Karpas-422 (cell line): ENCODE data around the gene OXT. TPM values are rescaled to one million over a fixed set of nuclear protein-coding genes. Genes with fewer than 3 reads are reported as not detected.
"Not testable (repeated sequence)": the region's sequence is repeated elsewhere in the genome, so short reads cannot be mapped to it uniquely, and the experiment has no call there.

ENCODE experiments used
- DNase-seq: peaks from one replicate; pipeline ENCODE4 v3.0.0-alpha.2; 2015
- H2AFZ ChIP-seq: fragments of 200-600 bp; sonication (generic); 2 replicates; pipeline ENCODE4 v1.6.1; 2014; ENCODE audit warnings: antibody characterized with exemption, low read length, mixed read lengths
- H3K27ac ChIP-seq: fragments of 200-600 bp; sonication (generic); 2 replicates; pipeline ENCODE4 v1.5.1; 2014; ENCODE audit warnings: mild to moderate bottlenecking, low read length, moderate library complexity
- H3K27me3 ChIP-seq: fragments of 200-600 bp; sonication (generic); 2 replicates; pipeline ENCODE4 v1.6.1; 2014; ENCODE audit warnings: low read length, mixed read lengths
- H3K36me3 ChIP-seq: fragments of 200-600 bp; sonication (generic); 2 replicates; pipeline ENCODE4 v1.6.1; 2014; ENCODE audit warnings: low read length, mixed read lengths; ENCODE audit not compliant: insufficient read depth
- H3K4me1 ChIP-seq: fragments of 200-600 bp; sonication (generic); 2 replicates; pipeline ENCODE4 v1.6.1; 2014; ENCODE audit warnings: mild to moderate bottlenecking, low read length, mixed read lengths
- H3K4me2 ChIP-seq: fragments of 200-600 bp; sonication (generic); 2 replicates; pipeline ENCODE4 v1.6.1; 2014; ENCODE audit warnings: low read length, low read depth, mild to moderate bottlenecking; ENCODE audit not compliant: poor library complexity, severe bottlenecking
- H3K4me3 ChIP-seq: fragments of 200-600 bp; sonication (generic); 2 replicates; pipeline ENCODE4 v1.5.1; 2014; ENCODE audit warnings: mild to moderate bottlenecking, antibody characterized with exemption, low read length, mixed read lengths
- H3K79me2 ChIP-seq: fragments of 200-600 bp; sonication (generic); 2 replicates; pipeline ENCODE4 v1.6.1; 2014; ENCODE audit warnings: mild to moderate bottlenecking, low read length, mixed read lengths
- H3K9ac ChIP-seq: fragments of 200-600 bp; sonication (generic); 2 replicates; pipeline ENCODE4 v1.6.0; 2014; ENCODE audit warnings: low read length
- H3K9me2 ChIP-seq: fragments of 200-600 bp; sonication (generic), shearing (Covaris generic); replicated peaks from 2 replicates; pipeline ENCODE4 v1.6.0; 2014; ENCODE audit warnings: mild to moderate bottlenecking, low read length, moderate library complexity; ENCODE audit not compliant: insufficient read depth
- H3K9me3 ChIP-seq: fragments of 300-700, 200-600 bp; sonication (generic); 2 replicates; pipeline ENCODE4 v1.6.1; 2014; ENCODE audit warnings: low read length, mixed read lengths
- H4K20me1 ChIP-seq: fragments of 200-600 bp; sonication (generic); 2 replicates; pipeline ENCODE4 v1.6.1; 2014; ENCODE audit warnings: mild to moderate bottlenecking, antibody characterized with exemption, low read length, low read depth; ENCODE audit not compliant: insufficient read depth
- total RNA-seq: library from RNA; depleted of rRNA; stranded (reverse); fragments of >200 nt; shearing (Covaris generic); gene quantifications from 2 replicates; pipeline ENCODE4 v1.2.3, GENCODE V29; 2014; ENCODE audit warnings: low replicate concordance; rRNA removed

Gene OXT
- total RNA-seq: not detected in 2 replicates

DNA sequence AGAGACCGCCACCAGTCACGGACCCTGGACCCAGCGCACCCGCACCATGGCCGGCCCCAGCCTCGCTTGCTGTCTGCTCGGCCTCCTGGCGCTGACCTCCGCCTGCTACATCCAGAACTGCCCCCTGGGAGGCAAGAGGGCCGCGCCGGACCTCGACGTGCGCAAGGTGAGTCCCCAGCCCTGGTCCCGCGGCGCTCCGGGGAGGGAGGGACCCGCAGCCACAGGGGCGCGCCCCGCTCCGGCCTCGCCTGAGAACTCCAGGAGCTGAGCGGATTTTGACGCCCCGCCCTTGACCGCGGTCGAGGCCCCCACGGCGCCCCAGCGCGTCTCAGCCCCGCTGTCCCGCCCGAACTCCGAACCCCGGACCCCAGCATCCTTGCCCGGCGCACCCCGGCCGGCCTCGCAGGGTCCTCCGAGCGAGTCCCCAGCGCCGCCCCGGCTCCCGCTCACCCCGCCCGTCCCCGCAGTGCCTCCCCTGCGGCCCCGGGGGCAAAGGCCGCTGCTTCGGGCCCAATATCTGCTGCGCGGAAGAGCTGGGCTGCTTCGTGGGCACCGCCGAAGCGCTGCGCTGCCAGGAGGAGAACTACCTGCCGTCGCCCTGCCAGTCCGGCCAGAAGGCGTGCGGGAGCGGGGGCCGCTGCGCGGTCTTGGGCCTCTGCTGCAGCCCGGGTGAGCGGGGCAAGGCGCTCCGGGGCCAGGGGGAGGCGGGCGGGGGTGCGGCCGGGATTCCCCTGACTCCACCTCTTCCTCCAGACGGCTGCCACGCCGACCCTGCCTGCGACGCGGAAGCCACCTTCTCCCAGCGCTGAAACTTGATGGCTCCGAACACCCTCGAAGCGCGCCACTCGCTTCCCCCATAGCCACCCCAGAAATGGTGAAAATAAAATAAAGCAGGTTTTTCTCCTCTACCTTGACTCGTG is at the start of gene OXT:
Gene OXT (plus strand): TSS at position 11 of the 920 bp plus-strand sequence. CDS start 36 bp downstream, at position 47.
- Histone ChIP-seq H3K9ac (no peak within 1 kb of the TSS), H4K20me1 (no peaks in the 10 kb centered on the region), H3K79me2 (no peaks in the 10 kb centered on the region), H3K4me2 (no peak within 1 kb of the TSS), H3K36me3 (no peaks in the 10 kb centered on the region), H3K27me3 (no peaks in the 10 kb centered on the region), H3K9me3 (no peaks in the 10 kb centered on the region), H3K4me1 (no peaks in the 10 kb centered on the region), H3K27ac (no peak within 1 kb of the TSS), H3K9me2 (no peaks in the 10 kb centered on the region), H2AFZ (no peak within 1 kb of the TSS), H3K4me3 (no peak within 1 kb of the TSS)
- no peak for DNase-seq

DNA sequence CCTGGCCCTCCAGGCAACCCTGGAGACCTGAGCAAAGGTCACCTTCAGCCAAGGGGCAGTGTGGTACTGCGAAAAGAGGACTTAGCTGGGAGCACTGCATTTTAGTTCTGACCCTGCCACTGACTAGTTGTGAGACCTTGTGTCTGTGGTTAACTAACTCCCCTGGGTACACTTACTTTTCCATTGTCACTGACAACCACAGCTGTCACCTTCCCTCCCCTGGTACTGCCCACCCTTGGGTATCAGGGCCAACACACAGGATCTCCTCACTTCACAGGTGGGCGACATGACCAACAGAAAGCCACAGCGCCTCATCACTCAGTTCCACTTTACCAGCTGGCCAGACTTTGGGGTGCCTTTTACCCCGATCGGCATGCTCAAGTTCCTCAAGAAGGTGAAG is 49.6 kb upstream of the OXT start:
- no peak overlapping the region for H3K4me2 ChIP-seq
- H3K36me3 ChIP-seq: peaks cover 25% of the 10 kb centered on the region
- H3K27me3 ChIP-seq: no peaks in the 10 kb centered on the region
- H4K20me1 ChIP-seq: no peaks in the 10 kb centered on the region
- H3K27ac ChIP-seq: no peak overlapping the region
- no peaks in the 10 kb centered on the region for H3K9me2 ChIP-seq
- H3K9ac ChIP-seq: no peak overlapping the region
- no peak for DNase-seq
- no peak overlapping the region for H3K4me3 ChIP-seq
- H3K9me3 ChIP-seq: no peaks in the 10 kb centered on the region
- H2AFZ ChIP-seq: no peak overlapping the region
- no peaks in the 10 kb centered on the region for H3K79me2 ChIP-seq
- no peaks in the 10 kb centered on the region for H3K4me1 ChIP-seq

DNA sequence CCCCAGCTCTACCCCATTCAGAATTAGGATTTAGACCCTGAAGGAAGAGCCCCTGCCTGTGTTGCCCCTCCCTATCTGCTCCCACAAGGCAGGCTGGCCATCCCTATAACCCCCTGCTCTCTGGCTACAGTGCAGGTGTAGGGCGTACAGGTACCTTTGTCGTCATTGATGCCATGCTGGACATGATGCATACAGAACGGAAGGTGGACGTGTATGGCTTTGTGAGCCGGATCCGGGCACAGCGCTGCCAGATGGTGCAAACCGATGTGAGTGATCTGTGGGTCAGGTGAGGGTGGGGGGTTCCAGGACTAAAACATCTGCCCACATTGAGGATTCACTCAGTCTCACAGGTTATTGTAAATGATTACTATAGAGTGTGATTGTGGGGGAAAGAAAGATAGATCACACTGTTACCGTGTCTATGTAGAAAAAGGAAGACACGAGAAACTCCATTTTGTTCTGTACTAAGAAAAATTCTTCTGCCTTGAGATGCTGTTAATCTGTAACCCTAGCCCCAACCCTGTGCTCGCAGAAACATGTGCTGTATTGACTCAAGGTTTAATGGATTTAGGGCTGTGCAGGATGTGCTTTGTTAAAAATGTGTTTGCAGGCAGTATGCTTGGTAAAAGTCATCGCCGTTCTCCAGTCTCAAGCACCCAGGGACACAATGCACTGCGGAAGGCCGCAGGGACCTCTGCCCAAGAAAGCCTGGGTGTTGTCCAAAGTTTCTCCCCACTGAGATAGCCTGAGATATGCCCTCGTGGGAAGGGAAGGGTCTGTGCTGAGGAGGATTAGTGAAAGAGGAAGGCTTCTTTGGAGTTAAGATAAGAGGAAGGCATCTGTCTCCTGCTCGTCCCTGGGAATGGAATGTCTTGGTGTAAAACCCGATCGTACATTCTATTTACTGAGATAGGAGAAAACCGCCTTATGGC is 48.6 kb upstream of the OXT start:
- H3K4me2 ChIP-seq, H3K9me2 ChIP-seq, H2AFZ ChIP-seq, H3K79me2 ChIP-seq, H3K27ac ChIP-seq, H3K27me3 ChIP-seq, H3K4me3 ChIP-seq, H3K9ac ChIP-seq, DNase-seq, H3K4me1 ChIP-seq, H3K9me3 ChIP-seq, H4K20me1 ChIP-seq: not testable (repeated sequence)
- H3K36me3 ChIP-seq: peaks cover 28% of the 10 kb centered on the region

DNA sequence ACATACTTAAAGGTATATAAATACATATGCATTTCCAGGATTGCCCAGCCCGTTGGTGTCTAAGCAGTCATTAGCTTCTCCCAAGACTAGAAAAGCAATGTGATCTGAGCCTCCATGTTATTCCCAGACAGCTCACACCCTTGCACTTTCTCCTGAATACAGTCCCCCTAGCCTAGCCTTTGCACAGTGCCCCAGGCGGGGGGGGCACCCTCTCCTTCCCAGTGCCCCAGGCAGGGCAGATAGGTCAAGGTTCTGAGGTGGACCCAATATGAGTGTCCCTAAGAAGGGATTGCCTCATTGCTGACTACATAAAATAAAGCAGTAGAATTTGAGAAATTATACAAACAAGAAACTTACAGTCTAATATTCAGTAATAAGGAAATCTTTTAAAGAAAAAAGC is 43.4 kb upstream of the OXT start:
- no peak overlapping the region for H3K4me2 ChIP-seq
- no peak overlapping the region for H3K27ac ChIP-seq
- no peaks in the 10 kb centered on the region for H3K9me3 ChIP-seq
- H3K27me3 ChIP-seq: no peaks in the 10 kb centered on the region
- H3K4me1 ChIP-seq: no peaks in the 10 kb centered on the region
- no peak for DNase-seq
- H3K36me3 ChIP-seq: peaks cover 24% of the 10 kb centered on the region; the same call in 1 of the 2 replicates
- no peaks in the 10 kb centered on the region for H3K9me2 ChIP-seq
- H2AFZ ChIP-seq: no peak overlapping the region
- no peaks in the 10 kb centered on the region for H3K79me2 ChIP-seq
- H4K20me1 ChIP-seq: no peaks in the 10 kb centered on the region
- H3K9ac ChIP-seq: no peak overlapping the region
- no peak overlapping the region for H3K4me3 ChIP-seq

- Histone ChIP-seq H2AFZ (no peak overlapping the region), H3K4me1 (no peaks in the 10 kb centered on the region), H3K9me3 (no peaks in the 10 kb centered on the region), H3K4me2 (no peak overlapping the region), H3K27ac (no peak overlapping the region), H3K36me3 (peaks cover 20% of the 10 kb centered on the region; the same call in 1 of the 2 replicates), H3K79me2 (no peaks in the 10 kb centered on the region), H3K4me3 (no peak overlapping the region), H3K9ac (no peak overlapping the region), H3K9me2 (no peaks in the 10 kb centered on the region), H4K20me1 (no peaks in the 10 kb centered on the region), H3K27me3 (no peaks in the 10 kb centered on the region)
- no peak for DNase-seq
Measured at GRCh38 chr20:3031524-3032147, 39.8 kb upstream of the OXT start.

DNA sequence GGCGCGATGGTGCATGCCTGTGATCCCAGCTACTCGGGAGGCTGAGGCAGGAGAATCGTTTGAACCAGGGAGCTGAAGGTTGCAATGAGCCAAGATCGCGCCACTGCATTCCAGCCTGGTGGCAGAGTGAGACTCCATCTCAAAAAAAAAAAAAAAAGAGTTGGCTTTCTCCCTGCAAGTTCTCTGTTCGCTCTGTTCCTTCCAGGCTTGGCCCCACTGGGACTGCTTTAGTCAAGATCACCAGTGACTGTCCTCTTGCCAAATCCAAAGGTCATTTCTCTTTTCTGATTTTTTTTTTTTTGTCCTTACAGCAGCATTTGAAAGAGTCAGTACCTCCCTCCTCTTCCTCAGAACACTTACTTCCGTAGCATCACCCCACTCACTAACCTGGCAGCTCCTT is 38.8 kb upstream of the OXT start:
- Histone ChIP-seq H3K79me2 (no peaks in the 10 kb centered on the region), H3K4me2 (no peak overlapping the region), H3K4me1 (no peaks in the 10 kb centered on the region), H3K4me3 (no peak overlapping the region), H3K9ac (no peak overlapping the region), H2AFZ (no peak overlapping the region), H3K27me3 (no peaks in the 10 kb centered on the region), H3K9me3 (no peaks in the 10 kb centered on the region), H3K9me2 (no peaks in the 10 kb centered on the region), H3K36me3 (peaks cover 12% of the 10 kb centered on the region; the same call in 1 of the 2 replicates), H4K20me1 (no peaks in the 10 kb centered on the region), H3K27ac (no peak overlapping the region)
- DNase-seq: no peak

- Histone ChIP-seq H3K9me2 (no peaks in the 10 kb centered on the region), H3K27ac (no peak overlapping the region), H3K4me2 (no peak overlapping the region), H3K4me1 (no peaks in the 10 kb centered on the region), H3K4me3 (no peak overlapping the region), H2AFZ (no peak overlapping the region), H3K79me2 (no peaks in the 10 kb centered on the region), H3K9ac (no peak overlapping the region), H3K27me3 (no peaks in the 10 kb centered on the region), H3K9me3 (no peaks in the 10 kb centered on the region), H3K36me3 (peaks cover 10% of the 10 kb centered on the region; the same call in 1 of the 2 replicates), H4K20me1 (no peaks in the 10 kb centered on the region)
- no peak for DNase-seq
Measured at GRCh38 chr20:3037654-3038053, 33.8 kb upstream of the OXT start.
